GM18861 (cell line): Measurements from ENCODE around the gene FAM13A.
"Not testable (repeated sequence)": the region's sequence is repeated elsewhere in the genome, so short reads cannot be mapped to it uniquely, and the experiment has no call there.

Source experiments
- ATAC-seq: cut with Tn5 transposase; IDR thresholded peaks from one replicate; pipeline ENCODE4 v1.9.1; 2021; ENCODE audit not compliant: unreplicated experiment

Gene FAM13A

GRCh38 chr4:88908521-88908920 is 148.5 kb downstream of the FAM13A start:
- no peak for ATAC-seq

GRCh38 chr4:88908003-88908402 is 149.0 kb downstream of the FAM13A start:
- no peak for ATAC-seq

DNA sequence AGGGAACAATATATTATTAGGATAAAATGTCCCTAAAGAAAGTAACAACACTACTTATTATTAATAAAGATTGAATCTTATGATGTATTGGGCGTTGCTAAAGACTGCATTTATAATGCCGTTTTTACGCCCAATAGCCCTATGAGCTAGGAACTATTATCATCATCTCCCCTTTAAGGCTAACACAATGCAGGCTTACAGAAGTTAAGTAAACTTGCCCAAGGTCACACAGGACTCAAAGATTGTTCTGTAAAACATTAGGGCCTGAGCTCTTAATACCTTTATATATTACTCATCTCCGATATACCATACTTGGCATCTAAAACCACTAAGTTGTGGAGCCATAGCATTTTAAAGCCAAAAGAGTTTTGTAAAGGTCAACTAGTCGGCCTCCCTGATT is 149.5 kb downstream of the FAM13A start:
- ATAC-seq, result no peak

- ATAC-seq, result not testable (repeated sequence)
These were observed 152.7 kb downstream of the FAM13A start for GRCh38 chr4:88904240-88904639.

DNA sequence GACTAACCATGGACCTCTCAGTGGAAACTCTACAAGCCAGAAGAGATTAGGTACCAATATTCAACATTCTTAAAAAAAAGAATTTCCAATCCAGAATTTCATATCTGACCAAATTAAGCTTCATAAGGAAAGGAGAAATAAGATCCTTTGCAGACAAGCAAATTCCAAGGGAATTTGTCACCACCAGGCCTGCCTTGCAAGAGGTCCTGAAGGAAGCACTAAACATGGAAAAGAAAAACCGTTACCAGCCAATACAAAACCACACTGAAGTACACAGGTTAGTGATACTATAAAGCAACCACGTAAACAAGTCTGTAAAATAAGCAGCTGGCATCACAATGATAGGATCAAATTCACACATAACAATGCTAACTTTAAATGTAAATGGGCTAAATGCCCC is 156.6 kb downstream of the FAM13A start:
- no peak for ATAC-seq

- no peak for ATAC-seq
These were observed 159.2 kb downstream of the FAM13A start for GRCh38 chr4:88897752-88898151.

DNA sequence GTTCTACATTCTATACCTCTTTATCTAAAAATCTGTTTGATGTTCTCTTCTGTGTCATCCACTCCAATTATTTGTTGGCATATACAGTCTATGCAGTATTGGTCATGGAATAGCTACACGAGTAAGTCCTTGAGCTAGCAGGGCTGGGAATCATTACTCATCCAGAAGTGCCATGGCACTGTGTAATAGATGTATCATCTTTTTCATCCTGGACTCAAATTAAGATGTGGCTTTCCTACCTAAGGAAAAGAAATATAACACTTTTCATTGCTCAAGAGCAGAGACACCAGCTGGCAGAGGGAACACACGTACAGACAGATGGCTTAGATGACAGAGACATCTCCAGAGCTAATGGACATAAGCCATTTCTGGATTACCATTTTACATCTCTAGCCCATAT is 159.8 kb downstream of the FAM13A start:
- ATAC-seq, result no peak

DNA sequence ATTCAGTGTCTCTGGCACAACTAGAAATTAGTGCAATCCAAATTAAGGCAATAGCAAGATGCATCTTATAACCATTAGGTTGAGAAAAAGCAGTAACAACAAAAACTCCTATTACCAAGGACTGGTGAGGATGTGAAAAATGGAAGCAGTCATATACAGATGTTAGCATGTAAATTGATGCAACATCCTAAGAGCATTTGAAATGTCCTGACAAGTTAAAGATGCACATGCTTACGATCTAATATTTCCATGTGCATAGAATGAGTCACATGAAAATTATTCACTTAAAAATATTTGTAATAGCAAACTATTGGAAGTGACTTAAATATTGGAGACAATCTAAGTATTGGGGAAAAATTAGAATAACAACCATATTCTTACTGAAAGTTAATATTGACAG is 163.0 kb downstream of the FAM13A start:
- no peak for ATAC-seq

GRCh38 chr4:88892646-88893045 is 164.3 kb downstream of the FAM13A start:
- ATAC-seq, result no peak

DNA sequence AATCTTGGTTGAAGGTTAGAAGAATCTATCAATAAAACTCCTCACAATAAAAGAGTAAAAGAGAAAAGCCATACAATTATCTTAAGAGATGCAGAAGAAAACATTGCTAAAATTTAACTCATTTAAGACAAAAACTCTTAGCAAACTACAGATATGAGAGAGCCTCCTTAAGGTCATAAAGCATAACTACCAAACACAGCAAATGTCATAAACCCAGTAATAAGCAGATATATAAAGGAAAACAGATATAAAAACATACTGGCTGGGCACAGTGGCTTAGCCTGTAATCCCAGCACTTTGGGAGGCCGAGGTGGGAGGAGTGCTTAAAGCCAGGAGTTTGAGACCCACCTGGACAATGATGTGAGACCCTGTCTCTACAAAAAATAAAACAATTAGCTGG is 165.3 kb downstream of the FAM13A start:
- no peak for ATAC-seq

DNA sequence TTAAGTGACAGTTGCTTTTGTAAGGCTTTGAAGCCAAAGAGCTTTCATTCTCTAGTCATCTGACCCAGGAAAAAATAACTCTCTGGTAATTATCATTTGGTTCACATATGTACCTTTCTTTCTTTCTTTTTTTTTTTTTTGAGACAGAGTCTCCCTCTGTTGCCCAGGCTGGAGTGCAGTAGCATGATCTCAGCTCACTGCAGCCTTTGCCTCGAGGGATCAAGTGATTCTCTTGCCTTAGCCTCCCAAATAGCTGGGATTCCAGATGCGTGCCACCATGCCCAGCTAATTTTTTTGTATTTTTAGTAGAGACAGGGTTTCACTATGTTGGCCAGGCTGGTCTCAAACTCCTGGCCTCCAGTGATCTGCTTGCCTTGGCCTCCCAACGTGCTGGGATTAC is 169.6 kb downstream of the FAM13A start:
- not testable (repeated sequence) for ATAC-seq

GRCh38 chr4:88881227-88881569 is 175.8 kb downstream of the FAM13A start:
- ATAC-seq, result no peak

DNA sequence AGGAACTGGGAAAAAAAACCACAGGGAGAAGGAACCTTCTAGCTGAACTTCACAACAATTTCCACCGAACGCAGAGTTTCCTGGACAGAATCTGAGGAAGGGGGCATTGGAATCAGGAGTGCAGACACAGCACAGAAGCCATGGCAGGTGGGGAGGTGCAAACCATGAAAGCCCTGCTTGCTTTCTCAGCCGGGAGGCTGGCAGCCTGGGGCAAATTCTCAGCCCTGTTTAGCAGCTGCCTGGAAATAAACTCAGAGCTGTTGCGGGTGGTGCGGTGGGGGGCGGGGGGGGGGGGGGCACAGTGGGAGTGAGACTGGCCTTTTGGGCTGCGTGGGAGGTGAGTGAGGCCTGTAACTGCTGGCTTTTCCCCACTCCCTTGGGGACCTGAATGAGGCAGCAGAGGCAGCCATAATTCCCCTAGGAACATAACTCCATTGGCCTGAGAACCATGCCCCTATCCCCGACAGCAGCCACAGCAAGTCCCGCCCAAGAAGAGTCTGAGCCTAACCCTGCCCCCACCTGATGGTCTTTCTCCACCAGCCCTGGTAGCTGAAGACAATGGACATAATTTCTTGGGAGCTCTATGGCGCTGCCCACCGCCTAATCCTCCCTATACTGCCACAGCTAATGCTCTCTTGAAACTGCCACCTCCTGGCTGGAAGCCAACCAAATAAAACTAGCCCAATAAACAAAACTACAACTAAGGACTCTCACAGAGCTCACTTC is 176.3 kb downstream of the FAM13A start:
- ATAC-seq, result no peak

DNA sequence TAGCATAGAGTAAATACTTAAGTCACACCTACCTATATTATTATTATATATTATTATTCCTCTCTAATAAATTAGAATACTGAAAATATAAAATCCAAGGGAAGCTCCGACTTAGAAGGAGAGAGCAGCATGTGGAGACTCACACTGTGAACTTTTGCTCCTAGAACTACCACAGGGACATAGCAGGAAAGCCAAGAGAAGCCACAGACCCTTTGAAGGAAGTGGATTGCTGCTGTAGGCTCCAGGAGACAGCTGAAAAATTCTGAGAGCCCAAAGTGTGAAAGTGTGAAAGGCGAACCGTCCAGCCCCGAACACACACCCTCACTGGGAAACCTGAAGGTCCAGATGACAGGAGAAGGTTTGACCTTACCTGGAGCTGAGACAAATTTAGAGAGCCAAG is 177.0 kb downstream of the FAM13A start:
- ATAC-seq, result no peak

DNA sequence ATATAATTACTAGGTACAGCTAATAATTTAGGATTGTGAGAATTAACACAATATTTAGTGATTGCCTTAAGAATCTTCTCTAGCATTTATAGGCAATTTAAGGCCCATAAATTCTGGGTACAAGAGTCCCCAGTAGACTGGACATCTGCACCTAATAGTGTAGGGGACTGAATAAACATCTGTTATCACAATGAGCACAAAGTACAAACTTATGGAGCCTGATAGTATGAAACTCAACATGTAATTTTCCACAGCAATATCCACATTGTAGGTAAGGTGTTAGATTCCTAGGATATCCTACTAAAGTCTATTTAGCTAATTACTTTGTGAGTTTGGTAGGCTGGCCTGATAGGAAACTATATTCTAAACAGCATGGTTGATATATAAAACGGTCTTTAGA is 178.3 kb downstream of the FAM13A start:
- no peak for ATAC-seq

GRCh38 chr4:88870428-88870827 is 186.6 kb downstream of the FAM13A start:
- ATAC-seq, result no peak

DNA sequence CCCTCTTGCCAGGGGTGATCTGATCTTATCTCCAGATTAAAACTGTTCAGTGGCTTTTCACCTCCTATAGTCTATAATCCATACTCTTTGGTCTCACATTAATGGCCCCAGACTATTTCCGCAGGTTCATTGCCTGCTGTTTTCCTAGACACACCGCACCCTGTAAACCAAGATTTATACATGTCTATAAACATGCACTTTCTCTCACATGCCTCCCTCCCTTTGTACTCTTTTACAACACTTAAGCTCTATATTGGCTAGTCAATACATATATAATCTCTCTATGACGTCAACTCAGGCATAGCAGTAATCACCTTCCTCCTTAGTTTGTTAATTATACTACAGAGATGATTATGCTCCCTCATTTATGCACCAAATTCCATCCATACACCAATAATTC is 188.5 kb downstream of the FAM13A start:
- ATAC-seq, result no peak

GRCh38 chr4:88866862-88867550 is 190.0 kb downstream of the FAM13A start:
- no peak for ATAC-seq

GRCh38 chr4:88865466-88865865 is 191.5 kb downstream of the FAM13A start:
- no peak for ATAC-seq

GRCh38 chr4:88865046-88865445 is 191.9 kb downstream of the FAM13A start:
- no peak for ATAC-seq

DNA sequence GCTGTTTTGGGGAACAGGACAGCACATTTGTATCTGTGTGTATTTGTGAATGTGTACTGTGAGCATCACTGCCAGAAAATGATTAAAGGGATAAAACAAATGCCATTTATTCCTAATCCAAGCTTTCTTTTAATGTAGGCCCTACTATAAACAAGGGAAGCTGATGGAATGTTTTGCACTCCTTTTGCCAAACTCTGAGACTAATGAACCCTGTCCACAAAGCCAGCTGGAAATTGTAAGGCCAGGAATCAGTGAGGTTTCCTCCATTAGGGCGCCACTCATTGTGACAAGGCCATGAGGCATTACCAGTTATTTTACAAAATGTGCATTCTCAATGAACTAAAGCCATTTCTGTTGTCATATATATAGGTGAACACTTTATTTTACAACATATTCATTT is 196.4 kb downstream of the FAM13A start:
- no peak for ATAC-seq

GRCh38 chr4:88859191-88859812 is 197.7 kb downstream of the FAM13A start:
- ATAC-seq, result peak; percentile 9
